GM10266 (cell line): ENCODE data around the gene LY6G5B.

Source experiments
- DNase-seq: peaks from one replicate; pipeline ENCODE4 v3.0.0; 2012; ENCODE audit errors: extremely low spot score
- CTCF ChIP-seq: IDR thresholded peaks from 2 replicates; pipeline ENCODE4 v1.5.1; 2012; ENCODE audit warnings: mild to moderate bottlenecking, low read depth; ENCODE audit not compliant: control insufficient read depth, insufficient read depth; ENCODE audit errors: missing control alignments

LY6G5B gene

GRCh38 chr6:31713465-31713864 lies 43.7 kb downstream of the LY6G5B start:
- TF ChIP-seq CTCF, result no peak
- no peak for DNase-seq

DNA sequence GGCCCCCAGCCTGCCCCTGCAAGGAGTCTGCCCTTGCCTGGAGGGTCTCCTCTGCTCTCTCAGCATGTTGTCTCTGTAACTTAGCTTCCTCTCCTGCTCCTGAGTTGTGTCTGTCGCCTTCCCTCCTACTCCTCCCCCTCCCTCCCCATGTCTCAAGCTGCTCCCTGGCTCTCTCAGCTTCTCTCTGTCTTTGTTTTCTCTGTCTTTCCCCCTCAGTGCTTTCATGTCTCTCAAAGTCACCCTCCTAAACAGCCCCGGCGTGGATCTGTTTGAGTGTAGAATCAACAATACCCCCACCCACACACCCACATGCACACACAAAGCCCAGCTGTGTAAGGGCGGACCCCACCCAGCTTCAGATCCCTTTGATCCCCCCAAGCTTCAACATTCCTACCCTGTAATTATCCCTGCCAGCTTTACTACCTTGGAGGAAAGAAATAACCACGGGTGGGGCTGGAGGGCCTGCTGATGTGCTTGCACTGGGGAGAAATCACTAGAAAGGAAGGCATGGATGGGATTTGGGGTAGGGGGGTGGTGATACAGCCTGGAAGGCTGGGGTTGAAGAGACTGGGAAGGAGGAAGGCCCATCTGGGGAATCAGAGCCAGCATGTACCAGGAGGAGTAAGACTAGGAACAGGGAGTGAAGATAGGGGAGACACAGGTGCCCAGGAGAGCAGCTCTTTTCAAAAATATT lies 44.4 kb downstream of the LY6G5B start:
- no peak for DNase-seq
- TF ChIP-seq CTCF, result no peak

GRCh38 chr6:31715022-31715958 lies 45.5 kb downstream of the LY6G5B start, which contains the start of gene LY6G6D:
Gene LY6G6D (plus strand): TSS chr6:31715348. CDS start chr6:31715356, 8 bp downstream.
- no peak for DNase-seq
- no peak for TF ChIP-seq CTCF

DNA sequence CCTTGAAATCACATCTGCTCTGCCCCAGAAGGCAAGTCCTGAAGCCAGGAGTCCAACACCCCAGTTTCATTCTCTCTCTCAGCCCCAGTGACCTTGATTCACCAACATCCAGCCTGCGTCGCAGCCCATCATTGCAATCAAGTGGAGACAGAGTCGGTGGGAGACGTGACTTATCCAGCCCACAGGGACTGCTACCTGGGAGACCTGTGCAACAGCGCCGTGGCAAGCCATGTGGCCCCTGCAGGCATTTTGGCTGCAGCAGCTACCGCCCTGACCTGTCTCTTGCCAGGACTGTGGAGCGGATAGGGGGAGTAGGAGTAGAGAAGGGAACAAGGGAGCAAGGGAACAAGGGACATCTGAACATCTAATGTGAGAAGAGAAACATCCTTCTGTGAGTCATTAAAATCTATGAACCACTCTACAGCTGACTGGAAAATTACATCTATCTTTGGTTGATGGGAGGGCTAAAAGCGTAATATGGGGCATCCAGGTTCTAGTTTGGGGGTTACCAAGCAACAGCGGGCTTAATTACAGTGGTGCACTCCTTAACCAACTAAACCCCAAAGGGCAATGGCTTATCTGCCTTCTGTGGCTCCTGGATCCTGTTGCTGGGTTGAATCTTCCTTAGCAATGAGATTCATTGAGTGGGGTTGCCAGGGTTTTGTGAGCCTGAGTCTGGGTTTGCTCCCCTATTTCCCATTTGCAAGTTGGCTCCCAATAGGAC lies 47.9 kb downstream of the LY6G5B start:
- DNase-seq, result no peak
- no peak for TF ChIP-seq CTCF

GRCh38 chr6:31718265-31718664 lies 48.5 kb downstream of the LY6G5B start:
- DNase-seq, result no peak

GRCh38 chr6:31719001-31719400 lies 49.2 kb downstream of the LY6G5B start:
- no peak for DNase-seq
- no peak for TF ChIP-seq CTCF

More at GRCh38 chr6:31718265-31718664, 48.5 kb downstream of the LY6G5B start:
- TF ChIP-seq CTCF, result no peak
